BE2C (cell line): ENCODE results near the gene EXOSC2.

Source experiments
- DNase-seq: peaks from one replicate; pipeline ENCODE4 v3.0.0-alpha.2; 2020
- H3K27me3 ChIP-seq: fragments of 250-450 bp; sonication (Bioruptor Pico); 2 replicates; pipeline ENCODE4 v1.5.1; 2020; ENCODE audit warnings: mild to moderate bottlenecking
- H3K36me3 ChIP-seq: fragments of 250-450 bp; sonication (Bioruptor Pico); 2 replicates; pipeline ENCODE4 v1.5.1; 2020; ENCODE audit warnings: mild to moderate bottlenecking
- H3K4me1 ChIP-seq: fragments of 250-450 bp; sonication (Bioruptor Pico); 2 replicates; pipeline ENCODE4 v1.5.1; 2020
- H3K4me3 ChIP-seq: 2 replicates; pipeline ENCODE4 v1.5.1; 2011; ENCODE audit warnings: low read depth, low read length
- H3K9me3 ChIP-seq: fragments of 250-450 bp; sonication (Bioruptor Pico); 2 replicates; pipeline ENCODE4 v1.5.1; 2020
- TF ChIP-seq, protein P1 (sequence below): IDR thresholded peaks from 2 replicates; pipeline ENCODE4 v1.5.1; 2012; ENCODE audit warnings: mild to moderate bottlenecking, low read depth, low read length

Gene EXOSC2

DNA sequence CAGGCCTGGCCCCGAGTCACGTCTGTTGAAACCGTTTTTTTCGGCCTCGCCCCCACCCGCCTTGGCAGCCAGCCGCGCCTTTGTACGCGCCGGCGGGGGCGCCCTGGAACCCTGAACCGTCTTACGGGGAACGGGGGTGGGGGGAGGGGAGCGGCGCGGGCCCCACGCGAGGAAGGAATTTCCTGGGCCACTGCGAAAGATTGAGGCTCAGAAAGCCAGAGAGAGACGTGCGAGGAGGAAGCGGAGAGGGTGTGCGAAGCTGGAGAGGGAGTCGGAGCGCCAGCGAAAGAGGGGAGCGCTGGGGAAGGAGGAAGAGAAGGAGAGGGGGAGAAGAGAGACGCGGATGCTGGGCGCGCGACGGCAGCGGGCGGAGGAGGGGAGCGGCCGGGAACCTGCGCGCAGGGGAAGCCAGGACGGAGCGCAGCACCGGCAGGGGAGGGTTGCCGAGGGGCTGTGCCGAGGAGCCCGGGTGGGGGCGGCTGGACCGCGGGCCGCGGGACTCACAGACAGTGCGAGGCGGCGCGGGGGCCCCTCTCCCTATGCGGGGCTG, 33.8 kb upstream of the EXOSC2 start:
- H3K4me3 ChIP-seq, result no peak overlapping the region
- no peaks in the 10 kb centered on the region for H3K4me1 ChIP-seq
- H3K36me3 ChIP-seq, result no peaks in the 10 kb centered on the region
- TF ChIP-seq, protein P1, sequence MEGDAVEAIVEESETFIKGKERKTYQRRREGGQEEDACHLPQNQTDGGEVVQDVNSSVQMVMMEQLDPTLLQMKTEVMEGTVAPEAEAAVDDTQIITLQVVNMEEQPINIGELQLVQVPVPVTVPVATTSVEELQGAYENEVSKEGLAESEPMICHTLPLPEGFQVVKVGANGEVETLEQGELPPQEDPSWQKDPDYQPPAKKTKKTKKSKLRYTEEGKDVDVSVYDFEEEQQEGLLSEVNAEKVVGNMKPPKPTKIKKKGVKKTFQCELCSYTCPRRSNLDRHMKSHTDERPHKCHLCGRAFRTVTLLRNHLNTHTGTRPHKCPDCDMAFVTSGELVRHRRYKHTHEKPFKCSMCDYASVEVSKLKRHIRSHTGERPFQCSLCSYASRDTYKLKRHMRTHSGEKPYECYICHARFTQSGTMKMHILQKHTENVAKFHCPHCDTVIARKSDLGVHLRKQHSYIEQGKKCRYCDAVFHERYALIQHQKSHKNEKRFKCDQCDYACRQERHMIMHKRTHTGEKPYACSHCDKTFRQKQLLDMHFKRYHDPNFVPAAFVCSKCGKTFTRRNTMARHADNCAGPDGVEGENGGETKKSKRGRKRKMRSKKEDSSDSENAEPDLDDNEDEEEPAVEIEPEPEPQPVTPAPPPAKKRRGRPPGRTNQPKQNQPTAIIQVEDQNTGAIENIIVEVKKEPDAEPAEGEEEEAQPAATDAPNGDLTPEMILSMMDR, result no peak
- DNase-seq, result no peak
- H3K27me3 ChIP-seq, result peaks cover 74% of the 10 kb centered on the region
- no peaks in the 10 kb centered on the region for H3K9me3 ChIP-seq

DNA sequence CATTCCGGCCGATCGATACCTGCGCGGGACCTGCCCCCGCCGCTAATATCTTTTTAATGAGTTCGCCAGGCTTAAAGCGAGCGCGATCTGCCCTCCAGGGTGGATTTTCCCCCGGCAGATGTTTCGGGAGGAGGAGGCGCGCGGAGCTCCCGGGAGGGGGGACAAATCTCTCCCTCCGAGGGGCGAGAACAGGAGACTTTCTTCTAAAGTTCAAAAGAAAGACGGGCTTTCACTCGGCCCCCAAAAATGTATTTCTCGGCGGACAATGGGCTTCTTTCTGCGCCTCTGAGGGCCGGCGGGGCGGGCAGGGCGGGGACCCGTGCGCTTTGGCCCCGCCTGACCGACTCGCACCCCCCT, 33.3 kb upstream of the EXOSC2 start:
- peaks cover 78% of the 10 kb centered on the region for H3K27me3 ChIP-seq
- no peaks in the 10 kb centered on the region for H3K9me3 ChIP-seq
- DNase-seq, result no peak
- no peak overlapping the region for H3K4me3 ChIP-seq
- no peaks in the 10 kb centered on the region for H3K36me3 ChIP-seq
- TF ChIP-seq, protein P1, result no peak
- no peaks in the 10 kb centered on the region for H3K4me1 ChIP-seq

DNA sequence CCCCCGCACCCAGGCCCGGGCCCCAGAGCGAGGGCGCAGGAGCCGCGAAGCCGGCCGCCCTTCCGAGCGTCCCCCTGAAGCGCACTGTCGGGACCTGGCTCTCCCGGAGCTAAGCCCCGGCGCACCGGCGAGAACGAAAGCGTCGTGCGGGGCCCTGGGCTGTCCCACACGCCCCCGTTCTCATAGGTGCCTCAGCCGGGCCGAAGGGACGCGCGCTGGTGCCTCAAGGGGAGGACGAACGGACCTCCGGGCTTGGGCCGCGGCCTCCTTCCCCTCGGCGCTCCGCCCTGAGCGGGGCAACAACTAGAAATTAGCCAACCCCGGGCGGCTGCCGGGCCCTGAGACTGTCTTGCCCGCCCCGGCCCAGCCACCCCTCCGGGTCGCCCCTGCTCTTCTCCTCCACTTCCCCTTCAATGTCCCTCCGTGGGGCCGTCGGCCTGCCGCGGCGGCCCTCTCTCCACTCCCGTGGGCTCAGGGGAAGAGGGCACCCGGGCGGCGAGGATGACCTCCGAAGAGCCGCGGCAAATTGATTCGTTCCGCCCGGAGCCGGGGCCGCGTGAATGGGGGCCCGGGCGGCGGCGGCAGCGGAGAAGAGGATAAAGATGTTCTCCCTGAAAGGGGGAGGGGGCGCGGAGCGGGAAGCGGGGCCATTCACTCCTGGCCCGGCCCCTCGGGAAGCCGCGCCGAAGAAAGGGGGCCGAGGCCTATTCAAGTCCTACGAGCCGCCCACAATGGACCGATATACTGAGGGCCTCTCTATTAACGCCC, 32.7 kb upstream of the EXOSC2 start:
- 0 out of 2 replicates have a peak overlapping the region, but pooled peaks have one; percentile 8 for H3K4me3 ChIP-seq
- H3K27me3 ChIP-seq, result peaks cover 84% of the 10 kb centered on the region
- H3K36me3 ChIP-seq, result no peaks in the 10 kb centered on the region
- no peaks in the 10 kb centered on the region for H3K4me1 ChIP-seq
- H3K9me3 ChIP-seq, result no peaks in the 10 kb centered on the region
- DNase-seq, result no peak
- TF ChIP-seq, protein P1, result no peak

DNA sequence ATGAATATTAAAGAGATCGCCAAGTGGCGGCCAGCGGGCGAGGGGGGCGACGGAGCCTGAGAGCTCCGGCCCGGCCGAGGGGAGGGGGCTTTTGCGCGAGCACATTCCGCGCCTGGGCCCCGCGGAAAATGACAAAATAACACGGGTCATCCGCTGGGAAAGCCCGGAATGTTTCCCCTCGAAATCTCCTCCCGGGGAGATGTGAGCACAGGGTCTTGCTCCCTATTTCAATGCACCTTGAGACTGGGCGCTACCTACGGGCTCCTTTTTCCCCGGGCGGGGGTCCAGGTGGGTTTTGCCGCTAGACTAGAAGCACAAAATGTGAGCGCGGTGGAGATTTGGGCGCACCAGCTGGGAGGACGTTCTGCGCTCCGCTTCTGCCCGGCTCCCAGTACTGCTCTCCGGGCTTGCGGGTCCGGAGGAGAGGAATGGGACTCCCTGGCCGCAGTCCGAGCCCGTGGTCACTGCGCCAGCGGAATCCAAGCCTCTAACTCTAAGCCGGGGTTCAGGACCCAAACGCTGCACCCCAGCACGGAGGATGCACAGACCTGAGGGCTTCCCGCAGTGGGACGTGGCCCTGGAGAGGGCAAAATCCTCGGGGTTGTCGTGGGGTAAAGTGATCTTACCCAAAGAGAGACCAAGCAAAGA, 32.0 kb upstream of the EXOSC2 start:
- TF ChIP-seq, protein P1, result no peak
- no peak for DNase-seq
- no peaks in the 10 kb centered on the region for H3K36me3 ChIP-seq
- no peaks in the 10 kb centered on the region for H3K9me3 ChIP-seq
- H3K27me3 ChIP-seq, result peaks cover 91% of the 10 kb centered on the region
- no peak overlapping the region for H3K4me3 ChIP-seq
- H3K4me1 ChIP-seq, result no peaks in the 10 kb centered on the region

DNA sequence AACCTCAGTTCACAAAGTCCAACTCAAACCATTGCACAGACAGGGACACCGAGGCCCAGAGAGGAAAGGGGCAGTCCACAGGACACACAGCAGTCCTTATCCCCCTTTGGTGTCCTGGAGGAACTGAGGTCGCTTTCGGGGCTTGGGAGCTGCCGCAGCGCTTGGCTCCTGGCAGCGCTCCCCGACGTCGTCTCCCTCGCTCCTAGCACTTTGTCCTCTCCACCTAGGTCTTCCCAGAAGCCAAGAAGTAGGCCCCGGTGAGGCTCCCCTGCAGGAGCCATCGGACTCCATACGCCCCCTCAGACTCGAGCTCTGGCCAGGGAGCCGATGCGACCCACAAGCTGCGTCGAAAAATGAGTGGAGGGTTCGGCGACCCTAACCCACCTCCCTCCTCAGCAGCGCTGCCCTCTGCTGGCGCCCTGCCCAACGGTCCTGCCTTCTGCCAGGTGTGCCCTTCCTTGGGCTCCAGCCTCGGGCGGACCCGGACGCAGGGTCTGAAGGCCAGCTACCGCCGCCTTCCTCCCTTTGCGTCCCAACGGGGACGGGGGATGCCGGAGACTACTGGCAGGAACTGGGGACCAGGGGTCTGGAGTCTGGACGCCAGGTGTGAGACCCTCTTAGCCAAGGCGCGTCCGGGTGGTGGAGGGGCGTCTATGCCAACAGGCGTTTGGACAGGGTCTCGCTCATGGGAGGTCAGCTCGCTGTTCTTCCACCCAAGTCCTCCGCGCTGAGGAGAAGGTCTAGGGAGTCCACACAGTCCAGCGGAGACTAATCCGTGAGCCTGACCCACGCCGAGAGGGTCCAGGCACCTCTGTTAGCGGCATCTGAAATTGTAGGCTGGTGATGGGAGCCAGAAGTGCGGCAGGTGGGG, 31.2 kb upstream of the EXOSC2 start:
- Histone ChIP-seq H3K36me3 (no peaks in the 10 kb centered on the region), H3K4me3 (no peak overlapping the region), H3K9me3 (no peaks in the 10 kb centered on the region), H3K27me3 (peaks cover 96% of the 10 kb centered on the region), H3K4me1 (no peaks in the 10 kb centered on the region)
- TF ChIP-seq, protein P1, result no peak
- DNase-seq, result no peak
